ENCODE measurements around the gene CCR6. TPM values are rescaled to one million over a fixed set of nuclear protein-coding genes. Genes with fewer than 3 reads are reported as not detected.

CCR6 gene
- total RNA-seq, 2 experiments from 2014 or later, result 0.23 TPM; not detected in 1

GRCh38 chr6:167130008-167130677 is 7.2 kb downstream of the CCR6 start:
- CTCF ChIA-PET, result interaction anchor here (0.9 to 1.0 kb wide), 2 partner anchors 10 to 39 kb away, joined by 3 read pairs; no protein-coding TSS in a partner anchor
- DNase-seq (no peak), ATAC-seq (peak; percentile 61)
- no peak for TF ChIP-seq CTCF (IDR thresholded peaks at IDR 0.05)
- intact Hi-C loops (cut with micrococcal nuclease), result no loop called here
- Mint-ChIP-seq H3K27ac (peak overlapping the region; percentile 42), H3K4me1 (ENCODE audit: low read depth) (peaks cover 14% of the 10 kb centered on the region), H3K9me3 (no peaks in the 10 kb centered on the region), H3K36me3 (ENCODE audit: low read depth) (no peaks in the 10 kb centered on the region), H3K27me3 (no peaks in the 10 kb centered on the region), H3K4me3 (no peak overlapping the region)
- POLR2A ChIA-PET, result interaction anchor here (1.7 to 1.8 kb wide), 2 partner anchors 10 to 82 kb away, joined by 4 to 7 read pairs; no protein-coding TSS in a partner anchor

- DNase-seq (no peak), ATAC-seq (no peak)
- Mint-ChIP-seq H3K27ac (peak overlapping the region; percentile 27), H3K9me3 (no peaks in the 10 kb centered on the region), H3K36me3 (ENCODE audit: low read depth) (no peaks in the 10 kb centered on the region), H3K4me3 (no peak overlapping the region), H3K4me1 (ENCODE audit: low read depth) (peaks cover 14% of the 10 kb centered on the region), H3K27me3 (no peaks in the 10 kb centered on the region)
- POLR2A ChIA-PET, result interaction anchor here (1.8 kb wide), 1 partner anchor 9 kb away, joined by 7 read pairs; no protein-coding TSS in a partner anchor
- intact Hi-C loops (cut with micrococcal nuclease), result no loop called here
- CTCF ChIA-PET, result interaction anchor here (0.9 to 1.0 kb wide), 2 partner anchors 9 to 40 kb away, joined by 3 read pairs; no protein-coding TSS in a partner anchor
- TF ChIP-seq CTCF (IDR thresholded peaks at IDR 0.05), result no peak
Observed at GRCh38 chr6:167130712-167131684, 8.1 kb downstream of the CCR6 start.

GRCh38 chr6:167134448-167135328 is 11.8 kb downstream of the CCR6 start:
- intact Hi-C loops (cut with micrococcal nuclease), result no loop called here
- Mint-ChIP-seq H3K27ac (no peak overlapping the region), H3K36me3 (ENCODE audit: low read depth) (no peaks in the 10 kb centered on the region), H3K4me1 (ENCODE audit: low read depth) (peaks cover 12% of the 10 kb centered on the region), H3K27me3 (peaks cover 6% of the 10 kb centered on the region), H3K9me3 (no peaks in the 10 kb centered on the region), H3K4me3 (no peak overlapping the region)
- DNase-seq (no peak), ATAC-seq (no peak)
- POLR2A ChIA-PET, result no interaction called here
- CTCF ChIA-PET, result interaction anchor here (1.0 to 1.3 kb wide), 2 partner anchors 13 to 145 kb away, joined by 3 read pairs; no protein-coding TSS in a partner anchor
- no peak for TF ChIP-seq CTCF (IDR thresholded peaks at IDR 0.05)

GRCh38 chr6:167136376-167136775 is 13.5 kb downstream of the CCR6 start:
- no peak for TF ChIP-seq CTCF (IDR thresholded peaks at IDR 0.05)
- peaks cover 6% of the 10 kb centered on the region for H3K27me3 Mint-ChIP-seq
- no peak for ATAC-seq
- peaks cover 4% of the 10 kb centered on the region for H3K4me1 Mint-ChIP-seq (ENCODE audit: low read depth)
- DNase-seq, result peak; percentile 31
- intact Hi-C loops (cut with micrococcal nuclease), result no loop called here
- H3K9me3 Mint-ChIP-seq, result no peaks in the 10 kb centered on the region
- no peak overlapping the region for H3K4me3 Mint-ChIP-seq
- POLR2A ChIA-PET, result interaction anchor here (0.8 kb wide), 1 partner anchor 42 kb away, joined by 3 read pairs; no protein-coding TSS in a partner anchor
- H3K36me3 Mint-ChIP-seq (ENCODE audit: low read depth), result no peaks in the 10 kb centered on the region
- CTCF ChIA-PET, result interaction anchor here (1.6 to 3.8 kb wide), 2 partner anchors 349 to 361 kb away, joined by 4 to 20 read pairs; no protein-coding TSS in a partner anchor
- H3K27ac Mint-ChIP-seq, result no peak overlapping the region
